GM12865 (cell line): ENCODE data around the gene CLIC2.

ENCODE experiments used
- DNase-seq: peaks from one replicate; pipeline ENCODE4 v3.0.0; 2010; ENCODE audit warnings: low read depth
- H3K4me3 ChIP-seq: 2 replicates; pipeline ENCODE4 v1.5.1; 2011; ENCODE audit warnings: mild to moderate bottlenecking, low read depth, low read length, control low read depth
- TF ChIP-seq, protein P1 (sequence below): IDR thresholded peaks from 2 replicates; pipeline ENCODE4 v1.5.1; 2011; ENCODE audit warnings: low read length, control low read depth, low read depth, inconsistent platforms; ENCODE audit not compliant: insufficient read depth; ENCODE audit errors: missing control alignments

CLIC2 gene

DNA sequence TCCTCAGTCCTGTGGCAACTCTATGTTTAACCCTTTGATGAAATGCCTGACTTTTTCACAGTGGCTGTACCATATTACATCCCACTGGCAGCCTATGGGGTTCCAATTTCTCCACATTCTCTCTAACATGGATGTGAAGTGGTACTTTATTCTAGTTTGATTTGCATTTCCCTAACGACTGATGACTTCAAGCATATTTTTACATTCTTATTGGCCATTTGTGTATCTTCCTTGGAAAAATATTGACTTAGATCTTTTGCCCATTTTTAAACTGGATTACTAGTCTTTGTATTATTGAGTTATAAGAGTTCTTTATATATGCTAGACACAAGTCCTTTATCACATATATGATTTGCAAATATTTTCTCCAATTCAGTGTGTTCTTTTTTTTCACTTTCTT is 68.0 kb downstream of the CLIC2 start:
- no peak for DNase-seq
- H3K4me3 ChIP-seq: no peak overlapping the region
- TF ChIP-seq, protein P1, sequence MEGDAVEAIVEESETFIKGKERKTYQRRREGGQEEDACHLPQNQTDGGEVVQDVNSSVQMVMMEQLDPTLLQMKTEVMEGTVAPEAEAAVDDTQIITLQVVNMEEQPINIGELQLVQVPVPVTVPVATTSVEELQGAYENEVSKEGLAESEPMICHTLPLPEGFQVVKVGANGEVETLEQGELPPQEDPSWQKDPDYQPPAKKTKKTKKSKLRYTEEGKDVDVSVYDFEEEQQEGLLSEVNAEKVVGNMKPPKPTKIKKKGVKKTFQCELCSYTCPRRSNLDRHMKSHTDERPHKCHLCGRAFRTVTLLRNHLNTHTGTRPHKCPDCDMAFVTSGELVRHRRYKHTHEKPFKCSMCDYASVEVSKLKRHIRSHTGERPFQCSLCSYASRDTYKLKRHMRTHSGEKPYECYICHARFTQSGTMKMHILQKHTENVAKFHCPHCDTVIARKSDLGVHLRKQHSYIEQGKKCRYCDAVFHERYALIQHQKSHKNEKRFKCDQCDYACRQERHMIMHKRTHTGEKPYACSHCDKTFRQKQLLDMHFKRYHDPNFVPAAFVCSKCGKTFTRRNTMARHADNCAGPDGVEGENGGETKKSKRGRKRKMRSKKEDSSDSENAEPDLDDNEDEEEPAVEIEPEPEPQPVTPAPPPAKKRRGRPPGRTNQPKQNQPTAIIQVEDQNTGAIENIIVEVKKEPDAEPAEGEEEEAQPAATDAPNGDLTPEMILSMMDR: no peak

DNA sequence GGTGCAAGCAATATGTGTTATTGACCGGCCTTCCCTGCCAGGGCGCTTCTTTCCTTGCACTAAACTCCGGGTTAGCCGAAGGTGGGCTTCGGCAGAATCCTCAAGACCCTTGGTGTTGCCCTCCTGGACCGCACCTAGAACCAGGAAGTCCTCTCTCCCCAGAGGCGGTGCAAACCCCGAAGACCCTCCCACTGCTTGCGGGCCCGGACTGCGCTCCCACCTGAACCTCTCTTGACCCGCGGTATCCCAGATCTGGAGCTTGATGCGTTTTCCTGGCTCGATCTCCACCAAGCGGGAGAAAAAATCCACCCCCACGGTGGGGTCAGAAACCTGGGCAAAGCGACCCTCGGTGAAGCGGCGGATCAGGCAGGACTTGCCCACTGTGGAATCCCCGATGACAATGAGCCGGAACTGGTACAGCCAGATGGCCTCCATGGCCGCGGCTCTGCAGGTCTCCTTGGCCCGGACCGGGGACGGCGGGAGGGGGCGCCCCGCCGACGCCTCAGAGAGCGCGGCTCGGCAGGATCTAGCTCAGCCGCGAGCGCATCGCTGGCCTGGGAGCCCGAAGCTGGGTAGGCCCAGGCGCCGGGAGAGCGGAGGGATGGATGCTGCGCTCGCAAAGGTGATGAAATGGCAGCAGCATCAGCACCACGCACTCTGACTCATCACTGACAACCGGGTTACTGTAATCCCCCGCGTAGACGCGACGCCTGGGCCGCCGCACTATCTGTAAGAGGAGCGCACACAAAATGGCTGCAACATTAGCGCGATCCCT is 70.4 kb downstream of the CLIC2 start, which contains the start of gene RAB39B:
Gene RAB39B, minus strand, starts transcription at position 638 of the 775 bp plus-strand sequence. Its CDS starts 203 bp downstream, at position 435.
- peak; percentile 79 for DNase-seq
- peak within 1 kb of the TSS; percentile 56 for H3K4me3 ChIP-seq
- TF ChIP-seq, protein P1: no peak

DNA sequence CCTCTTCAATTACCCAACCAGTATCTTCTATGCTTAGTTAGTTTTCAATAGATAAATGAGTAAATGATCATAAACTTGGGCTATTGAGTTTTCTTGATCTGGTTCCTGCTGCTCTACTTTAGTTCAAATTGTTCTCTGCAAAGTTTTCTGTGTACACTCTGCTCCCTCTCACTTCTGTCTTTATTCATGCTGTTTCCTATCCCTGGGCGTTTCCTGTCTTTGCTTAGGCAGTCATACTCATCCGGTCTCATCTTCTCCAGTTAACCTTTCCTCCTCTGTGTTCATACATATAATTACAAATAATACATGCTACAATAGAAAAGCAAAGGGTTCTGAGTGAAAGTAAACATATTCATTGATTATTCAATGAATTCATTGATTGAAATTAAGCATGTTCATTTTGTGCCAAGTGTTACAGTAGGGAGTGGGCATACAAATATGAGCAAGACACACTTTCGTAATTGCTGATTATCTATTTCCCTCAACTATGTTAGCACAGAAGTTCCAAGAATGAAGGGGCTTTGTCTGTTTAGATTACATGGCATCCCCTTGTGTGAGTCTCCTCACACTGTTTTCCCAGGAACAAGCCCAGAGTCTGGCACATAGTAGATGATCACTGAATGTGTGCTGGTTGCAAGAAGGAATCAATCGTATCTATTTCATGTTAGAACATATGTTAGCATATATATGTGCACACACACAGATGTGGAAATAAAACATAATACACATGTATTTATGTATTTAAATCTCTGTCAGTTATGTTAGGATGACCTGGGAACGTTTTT is 71.3 kb downstream of the CLIC2 start:
- peak; percentile 23 for DNase-seq
- H3K4me3 ChIP-seq: peak overlapping the region; percentile 56
- TF ChIP-seq, protein P1: no peak

DNA sequence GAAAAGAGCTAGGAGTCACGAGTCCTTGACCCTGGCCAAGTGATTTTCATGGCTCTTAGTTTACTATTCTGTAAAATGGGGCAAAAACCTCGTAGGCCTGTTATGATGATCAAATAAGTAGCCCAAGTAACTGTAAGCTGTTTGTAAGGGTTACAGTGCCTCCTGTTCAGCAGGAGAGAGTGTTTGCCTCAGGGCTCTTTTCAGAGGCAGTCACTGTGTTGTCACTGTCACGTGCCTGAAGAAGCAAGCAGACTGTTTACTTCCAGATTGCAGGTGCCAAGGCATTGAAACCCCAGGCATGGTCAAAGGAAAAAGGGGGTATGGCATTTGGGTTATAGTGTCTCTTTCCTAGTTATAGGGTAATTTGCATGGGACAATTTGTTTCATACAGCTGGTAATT is 74.7 kb downstream of the CLIC2 start:
- no peak overlapping the region for H3K4me3 ChIP-seq
- DNase-seq: no peak
- TF ChIP-seq, protein P1: no peak

DNA sequence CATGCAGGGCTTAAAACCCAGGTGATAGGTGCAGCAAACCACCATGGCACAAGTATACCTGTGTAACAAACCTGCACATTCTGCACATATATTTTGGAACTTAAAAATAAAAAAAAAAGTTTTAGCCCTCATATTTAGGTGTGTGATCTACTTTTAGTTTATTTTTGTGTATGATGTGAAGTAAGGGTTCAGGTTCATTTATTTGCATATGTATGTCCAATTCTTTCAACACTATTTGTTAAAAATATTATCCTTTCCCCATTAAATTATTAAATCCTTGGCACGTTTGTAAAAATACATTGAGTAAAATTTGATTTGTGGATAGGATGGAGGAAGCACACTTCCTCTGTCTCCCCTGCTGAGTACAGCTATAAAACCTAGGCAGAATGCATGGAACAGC is 83.0 kb downstream of the CLIC2 start:
- no peak for DNase-seq
- H3K4me3 ChIP-seq: no peak overlapping the region
- TF ChIP-seq, protein P1: no peak

DNA sequence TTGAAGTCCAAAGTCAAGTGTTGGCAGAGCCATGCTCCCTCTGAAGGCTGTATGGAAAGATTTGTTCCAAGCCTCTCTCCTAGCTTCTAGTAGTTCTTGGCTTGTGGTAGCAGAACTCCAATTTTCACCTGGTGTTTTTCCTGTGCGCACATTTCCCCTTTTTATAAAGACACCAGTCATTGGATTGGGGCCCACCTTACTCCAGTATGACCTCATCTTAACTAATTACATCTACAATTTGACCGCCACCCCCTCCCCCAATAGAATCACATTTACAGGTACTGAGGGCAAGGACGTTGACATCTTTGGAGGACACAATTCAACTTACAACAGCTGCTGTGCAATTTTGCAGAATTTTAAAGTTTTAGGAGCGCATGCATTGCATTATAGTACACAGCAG is 86.9 kb downstream of the CLIC2 start:
- DNase-seq: no peak
- TF ChIP-seq, protein P1: no peak
- H3K4me3 ChIP-seq: no peak overlapping the region
